ENCODE measurements around the gene LRP1B.

DNA sequence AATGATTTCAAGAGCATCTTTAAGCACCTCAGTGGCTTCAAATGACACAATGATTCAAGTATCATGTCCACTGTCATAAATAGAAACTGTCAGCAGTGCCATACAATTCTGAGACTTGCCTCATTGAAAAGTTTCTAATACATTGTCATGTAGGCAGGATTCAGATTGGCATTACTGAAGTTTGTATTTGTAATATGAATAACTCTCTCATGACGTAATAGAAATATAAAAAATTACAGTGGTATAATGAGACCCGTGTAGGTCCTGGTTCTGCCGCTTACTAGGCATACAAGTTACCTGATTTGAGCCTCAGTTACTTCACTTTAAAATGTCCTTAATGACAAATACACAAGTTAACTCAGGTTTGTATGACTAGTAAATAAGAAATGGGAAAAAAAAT, 1814.5 kb downstream of the LRP1B start:
- TF ChIP-seq, protein P1, sequence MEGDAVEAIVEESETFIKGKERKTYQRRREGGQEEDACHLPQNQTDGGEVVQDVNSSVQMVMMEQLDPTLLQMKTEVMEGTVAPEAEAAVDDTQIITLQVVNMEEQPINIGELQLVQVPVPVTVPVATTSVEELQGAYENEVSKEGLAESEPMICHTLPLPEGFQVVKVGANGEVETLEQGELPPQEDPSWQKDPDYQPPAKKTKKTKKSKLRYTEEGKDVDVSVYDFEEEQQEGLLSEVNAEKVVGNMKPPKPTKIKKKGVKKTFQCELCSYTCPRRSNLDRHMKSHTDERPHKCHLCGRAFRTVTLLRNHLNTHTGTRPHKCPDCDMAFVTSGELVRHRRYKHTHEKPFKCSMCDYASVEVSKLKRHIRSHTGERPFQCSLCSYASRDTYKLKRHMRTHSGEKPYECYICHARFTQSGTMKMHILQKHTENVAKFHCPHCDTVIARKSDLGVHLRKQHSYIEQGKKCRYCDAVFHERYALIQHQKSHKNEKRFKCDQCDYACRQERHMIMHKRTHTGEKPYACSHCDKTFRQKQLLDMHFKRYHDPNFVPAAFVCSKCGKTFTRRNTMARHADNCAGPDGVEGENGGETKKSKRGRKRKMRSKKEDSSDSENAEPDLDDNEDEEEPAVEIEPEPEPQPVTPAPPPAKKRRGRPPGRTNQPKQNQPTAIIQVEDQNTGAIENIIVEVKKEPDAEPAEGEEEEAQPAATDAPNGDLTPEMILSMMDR (IDR thresholded peaks at IDR 0.05; ENCODE audit: poor library complexity, severe bottlenecking), result no peak
- TF ChIP-seq, protein P2, sequence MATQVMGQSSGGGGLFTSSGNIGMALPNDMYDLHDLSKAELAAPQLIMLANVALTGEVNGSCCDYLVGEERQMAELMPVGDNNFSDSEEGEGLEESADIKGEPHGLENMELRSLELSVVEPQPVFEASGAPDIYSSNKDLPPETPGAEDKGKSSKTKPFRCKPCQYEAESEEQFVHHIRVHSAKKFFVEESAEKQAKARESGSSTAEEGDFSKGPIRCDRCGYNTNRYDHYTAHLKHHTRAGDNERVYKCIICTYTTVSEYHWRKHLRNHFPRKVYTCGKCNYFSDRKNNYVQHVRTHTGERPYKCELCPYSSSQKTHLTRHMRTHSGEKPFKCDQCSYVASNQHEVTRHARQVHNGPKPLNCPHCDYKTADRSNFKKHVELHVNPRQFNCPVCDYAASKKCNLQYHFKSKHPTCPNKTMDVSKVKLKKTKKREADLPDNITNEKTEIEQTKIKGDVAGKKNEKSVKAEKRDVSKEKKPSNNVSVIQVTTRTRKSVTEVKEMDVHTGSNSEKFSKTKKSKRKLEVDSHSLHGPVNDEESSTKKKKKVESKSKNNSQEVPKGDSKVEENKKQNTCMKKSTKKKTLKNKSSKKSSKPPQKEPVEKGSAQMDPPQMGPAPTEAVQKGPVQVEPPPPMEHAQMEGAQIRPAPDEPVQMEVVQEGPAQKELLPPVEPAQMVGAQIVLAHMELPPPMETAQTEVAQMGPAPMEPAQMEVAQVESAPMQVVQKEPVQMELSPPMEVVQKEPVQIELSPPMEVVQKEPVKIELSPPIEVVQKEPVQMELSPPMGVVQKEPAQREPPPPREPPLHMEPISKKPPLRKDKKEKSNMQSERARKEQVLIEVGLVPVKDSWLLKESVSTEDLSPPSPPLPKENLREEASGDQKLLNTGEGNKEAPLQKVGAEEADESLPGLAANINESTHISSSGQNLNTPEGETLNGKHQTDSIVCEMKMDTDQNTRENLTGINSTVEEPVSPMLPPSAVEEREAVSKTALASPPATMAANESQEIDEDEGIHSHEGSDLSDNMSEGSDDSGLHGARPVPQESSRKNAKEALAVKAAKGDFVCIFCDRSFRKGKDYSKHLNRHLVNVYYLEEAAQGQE (IDR thresholded peaks at IDR 0.05; ENCODE audit: borderline replicate concordance), result no peak
- no peak for TF ChIP-seq TAF1 (IDR thresholded peaks at IDR 0.05; ENCODE audit: low read depth)
- TF ChIP-seq RAD21 (conservative IDR thresholded peaks at IDR 0.05), result no peak
- no peak for TF ChIP-seq EZH2 (IDR thresholded peaks at IDR 0.05; ENCODE audit: borderline replicate concordance, insufficient read depth, low read length, poor library complexity, severe bottlenecking)
- TF ChIP-seq POLR2AphosphoS5 (IDR thresholded peaks at IDR 0.05), result no peak
- TF ChIP-seq MXI1 (conservative IDR thresholded peaks at IDR 0.05; ENCODE audit: poor library complexity, severe bottlenecking), result no peak
- TF ChIP-seq SMC3 (conservative IDR thresholded peaks at IDR 0.05; ENCODE audit: poor library complexity), result no peak
- no peak for TF ChIP-seq EP300 (conservative IDR thresholded peaks at IDR 0.05; ENCODE audit: poor library complexity, severe bottlenecking)

All from neural cell (in vitro differentiated cells).